ENCODE results near the gene CD38. TPM values are rescaled to one million over a fixed set of nuclear protein-coding genes. Genes with fewer than 3 reads are reported as not detected.
"Not testable (repeated sequence)": the region's sequence is repeated elsewhere in the genome, so short reads cannot be mapped to it uniquely, and the experiment has no call there.

Gene CD38
- total and polyA plus RNA-seq, 2 experiments from 2014 or later = not detected

DNA sequence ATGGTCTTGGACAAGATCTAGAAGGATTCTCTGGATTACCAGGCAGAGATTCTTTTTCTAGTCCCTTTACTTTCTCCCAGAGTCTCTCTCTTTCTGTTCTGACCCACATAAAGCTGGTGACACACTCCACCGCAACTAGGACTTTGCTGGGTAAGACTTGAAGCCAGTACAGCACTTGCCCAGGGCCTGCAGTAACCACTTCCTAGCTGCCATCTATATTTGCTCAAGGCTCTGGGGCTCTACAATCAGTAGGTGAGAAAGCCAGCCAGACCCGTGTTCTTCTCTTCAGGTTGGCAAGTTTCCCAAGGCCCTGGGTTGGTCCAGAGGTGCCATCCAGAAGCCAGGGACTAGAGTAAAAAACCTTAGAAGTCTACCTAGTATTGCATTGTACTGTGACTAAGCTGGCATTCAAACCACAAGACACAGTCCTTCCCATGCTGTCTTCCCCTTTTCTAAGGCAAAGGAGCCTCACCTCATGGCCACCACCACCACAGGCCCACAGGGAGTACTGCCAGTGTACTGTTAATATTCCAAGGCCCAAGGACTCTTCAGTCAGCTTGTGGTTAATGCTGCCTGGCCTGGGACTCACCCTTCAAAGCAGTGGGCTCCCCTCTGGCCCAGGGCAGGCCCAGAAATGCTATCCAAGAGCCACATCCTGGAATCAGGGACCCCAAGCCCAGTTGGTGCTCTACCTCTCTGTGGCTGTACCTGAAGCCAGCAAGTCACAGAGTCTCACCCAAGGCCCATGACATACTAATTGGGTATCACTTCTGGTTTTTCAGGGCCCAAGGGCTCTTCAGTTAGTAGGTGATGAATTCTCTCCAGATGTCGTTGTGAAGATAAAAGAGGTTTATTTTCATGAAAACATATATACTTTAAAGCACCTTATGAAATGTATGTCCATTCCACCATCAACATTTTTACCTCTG lies 54.7 kb downstream of the CD38 start:
- no peak for DNase-seq (ENCODE audit: low read depth in 1 of 2, low spot score in 1 of 2)
- TF ChIP-seq, protein P1, sequence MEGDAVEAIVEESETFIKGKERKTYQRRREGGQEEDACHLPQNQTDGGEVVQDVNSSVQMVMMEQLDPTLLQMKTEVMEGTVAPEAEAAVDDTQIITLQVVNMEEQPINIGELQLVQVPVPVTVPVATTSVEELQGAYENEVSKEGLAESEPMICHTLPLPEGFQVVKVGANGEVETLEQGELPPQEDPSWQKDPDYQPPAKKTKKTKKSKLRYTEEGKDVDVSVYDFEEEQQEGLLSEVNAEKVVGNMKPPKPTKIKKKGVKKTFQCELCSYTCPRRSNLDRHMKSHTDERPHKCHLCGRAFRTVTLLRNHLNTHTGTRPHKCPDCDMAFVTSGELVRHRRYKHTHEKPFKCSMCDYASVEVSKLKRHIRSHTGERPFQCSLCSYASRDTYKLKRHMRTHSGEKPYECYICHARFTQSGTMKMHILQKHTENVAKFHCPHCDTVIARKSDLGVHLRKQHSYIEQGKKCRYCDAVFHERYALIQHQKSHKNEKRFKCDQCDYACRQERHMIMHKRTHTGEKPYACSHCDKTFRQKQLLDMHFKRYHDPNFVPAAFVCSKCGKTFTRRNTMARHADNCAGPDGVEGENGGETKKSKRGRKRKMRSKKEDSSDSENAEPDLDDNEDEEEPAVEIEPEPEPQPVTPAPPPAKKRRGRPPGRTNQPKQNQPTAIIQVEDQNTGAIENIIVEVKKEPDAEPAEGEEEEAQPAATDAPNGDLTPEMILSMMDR (IDR thresholded peaks at IDR 0.05; ENCODE audit: low read depth, low read length) = no peak
- H3K36me3 ChIP-seq = no peaks in the 10 kb centered on the region

DNA sequence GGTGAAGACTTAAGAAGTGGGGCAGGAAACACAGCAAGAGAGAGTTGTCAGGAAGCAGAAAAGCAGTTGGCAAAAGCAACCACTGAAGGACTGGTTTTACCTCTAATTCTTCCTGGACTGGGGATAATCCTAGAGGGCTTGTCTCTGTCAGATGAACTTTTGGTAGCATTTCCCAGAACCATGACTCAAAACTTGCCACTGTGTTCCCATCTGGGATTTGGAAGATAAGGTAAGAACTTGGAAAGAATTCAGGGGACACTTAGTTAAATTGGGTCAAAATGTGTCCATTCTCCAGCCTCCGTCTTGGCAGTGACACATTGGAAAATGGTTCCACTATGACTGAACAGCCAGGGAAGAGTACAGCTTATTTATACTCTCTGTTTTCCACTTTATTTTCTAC lies 55.7 kb downstream of the CD38 start:
- TF ChIP-seq, protein P1 (IDR thresholded peaks at IDR 0.05; ENCODE audit: low read depth, low read length) = no peak
- DNase-seq (ENCODE audit: low read depth in 1 of 2, low spot score in 1 of 2) = peak in 1 of 2 donors; percentile 10
- H3K27me3 ChIP-seq = no peaks in the 10 kb centered on the region
- H3K4me3 ChIP-seq = no peak overlapping the region
- no peak overlapping the region for H3K27ac ChIP-seq
- no peaks in the 10 kb centered on the region for H3K4me1 ChIP-seq (ENCODE audit: low read depth)
- H3K9me3 ChIP-seq (ENCODE audit: low read depth) = no peaks in the 10 kb centered on the region
- H3K36me3 ChIP-seq = no peaks in the 10 kb centered on the region

More for the DNA sequence above, 54.7 kb downstream of the CD38 start:
- H3K27me3 ChIP-seq = no peaks in the 10 kb centered on the region
- no peaks in the 10 kb centered on the region for H3K9me3 ChIP-seq (ENCODE audit: low read depth)
- no peaks in the 10 kb centered on the region for H3K4me1 ChIP-seq (ENCODE audit: low read depth)
- H3K4me3 ChIP-seq = no peak overlapping the region
- no peak overlapping the region for H3K27ac ChIP-seq

DNA sequence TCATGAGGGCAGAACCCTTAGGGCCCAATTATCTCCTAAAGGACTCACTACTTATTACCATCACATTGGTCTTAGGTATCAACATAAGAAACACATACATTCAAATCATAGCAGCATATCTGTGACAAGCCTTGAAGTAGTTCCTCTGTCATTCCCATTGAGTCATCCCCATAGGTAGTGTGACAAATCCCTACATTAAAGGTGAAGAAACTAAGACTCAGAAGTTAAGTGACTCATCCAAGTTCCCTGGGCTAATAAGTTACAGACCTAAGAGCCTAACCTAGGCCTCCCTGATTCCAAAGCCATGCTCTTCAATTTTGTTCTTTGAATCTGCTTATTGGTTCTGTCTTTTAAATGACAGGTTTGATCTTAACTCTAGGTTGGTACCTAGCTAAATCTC lies 58.2 kb downstream of the CD38 start:
- H3K27me3 ChIP-seq = no peaks in the 10 kb centered on the region
- no peak for DNase-seq (ENCODE audit: low read depth in 1 of 2, low spot score in 1 of 2)
- no peak overlapping the region for H3K4me3 ChIP-seq
- no peaks in the 10 kb centered on the region for H3K9me3 ChIP-seq (ENCODE audit: low read depth)
- no peak overlapping the region for H3K27ac ChIP-seq
- TF ChIP-seq, protein P1 (IDR thresholded peaks at IDR 0.05; ENCODE audit: low read depth, low read length) = no peak
- H3K4me1 ChIP-seq (ENCODE audit: low read depth) = no peaks in the 10 kb centered on the region
- no peaks in the 10 kb centered on the region for H3K36me3 ChIP-seq

DNA sequence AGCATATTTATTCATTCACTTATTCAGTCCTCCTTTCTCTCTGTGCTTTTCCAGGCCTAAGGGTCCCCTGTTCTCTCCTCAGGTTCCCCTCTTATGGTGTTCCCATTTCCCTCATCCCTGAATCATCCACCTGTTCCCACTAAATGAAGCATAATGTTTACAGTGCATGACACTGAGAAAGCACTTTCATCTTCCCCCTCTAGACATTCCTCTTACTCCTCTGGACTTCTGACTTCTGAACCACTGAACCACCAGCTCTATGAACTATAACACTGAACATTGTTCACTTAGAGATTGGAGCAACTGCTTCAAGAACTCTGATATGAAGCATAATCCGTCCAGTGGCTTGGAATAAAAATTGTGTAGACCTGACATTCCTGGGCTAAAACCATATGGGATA lies 59.5 kb downstream of the CD38 start:
- TF ChIP-seq, protein P1 (IDR thresholded peaks at IDR 0.05; ENCODE audit: low read depth, low read length) = no peak
- DNase-seq (ENCODE audit: low read depth in 1 of 2, low spot score in 1 of 2) = no peak
- no peaks in the 10 kb centered on the region for H3K4me1 ChIP-seq (ENCODE audit: low read depth)
- no peaks in the 10 kb centered on the region for H3K36me3 ChIP-seq
- H3K9me3 ChIP-seq (ENCODE audit: low read depth) = no peaks in the 10 kb centered on the region
- H3K27me3 ChIP-seq = no peaks in the 10 kb centered on the region
- no peak overlapping the region for H3K4me3 ChIP-seq
- no peak overlapping the region for H3K27ac ChIP-seq

DNA sequence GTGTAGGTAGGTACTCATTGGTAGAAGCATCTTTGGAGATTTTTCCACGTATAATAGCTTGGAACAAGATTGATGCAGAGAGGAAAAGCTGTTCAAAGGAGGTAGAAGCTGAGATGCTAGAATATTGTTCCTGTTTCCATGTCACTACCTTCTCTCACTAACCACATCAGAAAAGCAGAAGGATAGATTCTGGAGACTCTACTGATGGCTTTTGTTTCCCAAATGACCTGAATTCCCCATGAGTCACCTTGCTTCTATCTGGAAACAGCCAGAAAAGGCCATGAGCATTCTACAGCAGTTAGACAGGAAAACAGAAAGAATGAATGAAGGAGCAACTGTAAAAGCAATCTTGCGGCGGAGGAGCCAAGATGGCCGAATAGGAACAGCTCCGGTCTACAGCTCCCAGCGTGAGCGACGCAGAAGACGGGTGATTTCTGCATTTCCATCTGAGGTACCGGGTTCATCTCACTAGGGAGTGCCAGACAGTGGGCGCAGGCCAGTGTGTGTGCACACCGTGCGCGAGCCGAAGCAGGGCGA lies 63.1 kb downstream of the CD38 start:
- not testable (repeated sequence) for H3K9me3 ChIP-seq (ENCODE audit: low read depth); H3K27me3 ChIP-seq; H3K27ac ChIP-seq; DNase-seq (ENCODE audit: low read depth in 1 of 2, low spot score in 1 of 2); H3K4me3 ChIP-seq; H3K36me3 ChIP-seq; H3K4me1 ChIP-seq (ENCODE audit: low read depth)

DNA sequence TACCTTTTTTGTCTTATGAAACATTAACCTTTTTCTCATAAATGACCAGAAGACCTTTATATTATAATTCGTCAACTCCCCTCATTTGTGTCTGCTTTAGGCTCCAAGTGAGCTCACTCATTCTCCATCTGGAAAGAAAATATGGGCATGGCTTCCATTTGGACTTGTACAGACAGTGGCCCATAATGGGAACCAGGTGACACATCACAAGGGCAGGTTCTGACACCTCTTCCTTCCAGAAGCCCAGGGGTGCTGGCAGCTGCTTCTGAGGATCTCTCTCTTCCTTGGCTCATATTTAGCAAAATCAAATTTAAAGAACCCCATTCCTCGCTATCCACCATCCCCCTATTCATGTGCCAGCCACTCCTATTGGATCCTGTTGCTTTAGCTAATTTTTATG lies 69.6 kb downstream of the CD38 start:
- DNase-seq (ENCODE audit: low read depth in 1 of 2, low spot score in 1 of 2) = no peak
- Histone ChIP-seq H3K27me3 (no peaks in the 10 kb centered on the region), H3K9me3 (ENCODE audit: low read depth) (no peaks in the 10 kb centered on the region), H3K27ac (no peak overlapping the region), H3K4me3 (no peak overlapping the region), H3K4me1 (ENCODE audit: low read depth) (no peaks in the 10 kb centered on the region), H3K36me3 (no peaks in the 10 kb centered on the region)
- TF ChIP-seq, protein P1 (IDR thresholded peaks at IDR 0.05; ENCODE audit: low read depth, low read length) = no peak

Measured in cardiac muscle cell (in vitro differentiated cells and primary cell).